ENCODE data around the gene AP4B1.

- TF ChIP-seq CTCF (IDR thresholded peaks at IDR 0.05; ENCODE audit: insufficient read depth, low read length, poor library complexity, severe bottlenecking) (no peak), EZH2phosphoT487 (conservative IDR thresholded peaks at IDR 0.05; ENCODE audit: low read length) (no peak)
Measured at GRCh38 chr1:113895961-113896360, 8.6 kb downstream of the AP4B1 start.
